ENCODE results near the gene PPDPF.

DNA sequence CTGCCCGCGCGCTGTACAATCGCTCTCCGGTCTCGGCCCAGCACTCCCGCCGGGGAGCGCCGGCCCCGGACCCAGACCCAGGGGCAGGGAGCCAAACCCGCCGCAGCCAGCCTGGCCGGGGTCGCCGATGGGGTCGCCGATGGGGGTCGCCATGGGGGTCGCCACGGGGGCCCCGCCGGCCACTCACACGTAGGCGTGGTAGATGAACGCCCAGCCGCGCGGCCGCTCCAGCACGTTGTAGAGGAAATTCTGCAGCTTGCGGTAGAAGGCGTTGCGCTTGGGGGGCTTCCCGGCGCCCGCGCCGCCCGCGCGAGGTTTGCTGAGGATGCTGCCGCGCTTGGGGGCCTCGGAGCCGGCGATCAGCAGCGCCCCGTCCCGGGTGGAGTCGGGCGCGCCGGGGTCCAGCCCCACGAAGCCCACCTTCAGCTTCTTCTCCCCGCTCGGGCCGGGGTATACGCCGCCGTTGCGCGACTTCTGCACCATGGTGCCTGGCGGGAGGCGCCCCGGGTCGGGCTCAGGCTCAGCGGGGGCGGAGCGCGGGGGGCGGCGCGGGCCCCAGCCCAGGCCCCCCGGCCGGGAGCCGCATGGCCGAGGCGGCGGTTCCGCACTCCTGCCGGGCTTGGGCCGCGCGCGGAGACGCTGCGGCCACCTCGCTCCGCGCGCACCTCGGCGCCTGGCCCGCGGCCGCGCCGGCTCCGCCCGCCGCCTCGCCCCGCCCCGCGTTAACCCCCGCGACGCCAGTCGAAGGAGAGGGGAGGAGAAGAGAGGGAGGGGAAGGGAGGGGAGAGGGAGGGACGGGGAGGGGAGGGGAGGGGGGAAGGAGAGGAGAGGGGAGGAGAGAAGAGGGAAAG is 48.4 kb upstream of the PPDPF start, which contains the start of gene KCNQ2:
- TF ChIP-seq, protein P1, sequence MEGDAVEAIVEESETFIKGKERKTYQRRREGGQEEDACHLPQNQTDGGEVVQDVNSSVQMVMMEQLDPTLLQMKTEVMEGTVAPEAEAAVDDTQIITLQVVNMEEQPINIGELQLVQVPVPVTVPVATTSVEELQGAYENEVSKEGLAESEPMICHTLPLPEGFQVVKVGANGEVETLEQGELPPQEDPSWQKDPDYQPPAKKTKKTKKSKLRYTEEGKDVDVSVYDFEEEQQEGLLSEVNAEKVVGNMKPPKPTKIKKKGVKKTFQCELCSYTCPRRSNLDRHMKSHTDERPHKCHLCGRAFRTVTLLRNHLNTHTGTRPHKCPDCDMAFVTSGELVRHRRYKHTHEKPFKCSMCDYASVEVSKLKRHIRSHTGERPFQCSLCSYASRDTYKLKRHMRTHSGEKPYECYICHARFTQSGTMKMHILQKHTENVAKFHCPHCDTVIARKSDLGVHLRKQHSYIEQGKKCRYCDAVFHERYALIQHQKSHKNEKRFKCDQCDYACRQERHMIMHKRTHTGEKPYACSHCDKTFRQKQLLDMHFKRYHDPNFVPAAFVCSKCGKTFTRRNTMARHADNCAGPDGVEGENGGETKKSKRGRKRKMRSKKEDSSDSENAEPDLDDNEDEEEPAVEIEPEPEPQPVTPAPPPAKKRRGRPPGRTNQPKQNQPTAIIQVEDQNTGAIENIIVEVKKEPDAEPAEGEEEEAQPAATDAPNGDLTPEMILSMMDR (IDR thresholded peaks at IDR 0.05; ENCODE audit: low read length), result no peak
- TF ChIP-seq EZH2 (optimal IDR thresholded peaks at IDR 0.05; ENCODE audit: low read depth, low read length), result no peak

Measured in MM.1S (cell line).